Non-pigmented ciliary epithelial cell (primary cell): ENCODE data around the gene PDZD2.
"Not testable (repeated sequence)": the region's sequence is repeated elsewhere in the genome, so short reads cannot be mapped to it uniquely, and the experiment has no call there.

Source experiments
- DNase-seq: peaks from one replicate; pipeline ENCODE4 v3.0.0-alpha.2; 2010; ENCODE audit warnings: low read depth

Gene PDZD2

DNA sequence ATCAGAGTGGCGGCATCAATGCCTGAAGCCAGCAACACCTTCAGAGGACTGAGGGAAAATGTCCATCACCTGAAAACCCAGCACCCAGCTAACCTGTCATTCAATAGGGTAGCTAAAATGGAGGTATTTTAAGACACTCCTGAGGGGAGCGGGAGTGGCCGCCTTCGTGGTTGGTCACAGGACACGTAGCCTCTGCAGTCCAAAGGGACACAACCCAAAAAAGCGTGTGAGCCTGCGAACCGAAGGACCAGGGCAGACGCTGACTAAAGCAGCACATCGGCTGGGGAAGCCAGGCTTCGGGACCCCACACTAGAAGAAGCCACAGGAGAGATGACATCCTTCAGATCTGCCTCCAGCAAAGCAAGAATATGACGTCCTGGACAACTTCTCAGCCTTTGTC, 464.6 kb downstream of the PDZD2 start:
- no peak for DNase-seq

- DNase-seq: no peak
Observed at GRCh38 chr5:32107291-32107690, 468.4 kb downstream of the PDZD2 start.

GRCh38 chr5:32108167-32108566, 469.2 kb downstream of the PDZD2 start:
- DNase-seq: no peak

GRCh38 chr5:32109236-32109635, 470.3 kb downstream of the PDZD2 start:
- DNase-seq: no peak

- no peak for DNase-seq
Observed at GRCh38 chr5:32110111-32110696, 471.3 kb downstream of the PDZD2 start.

DNA sequence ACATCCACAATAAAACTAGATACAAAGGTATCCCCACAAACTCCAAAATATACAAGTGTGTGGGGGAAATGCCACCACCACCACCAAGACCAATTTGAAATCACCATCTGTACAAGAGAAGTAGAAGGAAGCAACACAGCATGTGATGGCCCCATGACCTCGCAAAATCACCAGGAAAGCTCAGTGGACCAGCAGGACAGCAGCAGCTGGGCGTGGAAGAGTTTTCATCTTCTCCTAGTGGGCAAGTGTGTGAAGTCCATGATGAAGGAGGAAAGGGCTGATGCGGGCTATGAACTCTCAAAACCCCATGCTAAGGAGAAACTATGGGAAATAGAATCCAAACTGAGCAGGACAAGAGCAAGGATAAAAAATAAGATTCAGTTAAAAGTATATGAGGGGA, 477.1 kb downstream of the PDZD2 start:
- DNase-seq: no peak

GRCh38 chr5:32116574-32117313, 477.8 kb downstream of the PDZD2 start:
- DNase-seq: no peak

DNA sequence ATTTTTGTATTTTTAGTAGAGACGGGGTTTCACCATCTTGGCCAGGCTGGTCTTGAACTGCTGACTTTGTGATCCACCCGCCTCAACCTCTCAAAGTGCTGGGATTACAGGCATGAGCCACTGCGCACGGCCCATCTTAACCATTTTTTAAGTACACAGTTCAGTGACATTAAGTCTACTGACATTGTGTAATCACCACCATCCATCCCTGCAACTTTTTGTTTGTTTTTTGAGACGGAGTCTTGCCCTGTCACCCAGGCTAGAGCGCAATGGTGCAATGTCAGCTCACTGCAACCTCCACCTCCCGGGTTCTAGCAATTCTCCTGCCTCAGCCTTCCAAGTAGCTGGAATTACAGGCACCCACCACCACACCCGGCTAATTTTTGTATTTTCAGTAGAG, 480.0 kb downstream of the PDZD2 start:
- DNase-seq: not testable (repeated sequence)

DNA sequence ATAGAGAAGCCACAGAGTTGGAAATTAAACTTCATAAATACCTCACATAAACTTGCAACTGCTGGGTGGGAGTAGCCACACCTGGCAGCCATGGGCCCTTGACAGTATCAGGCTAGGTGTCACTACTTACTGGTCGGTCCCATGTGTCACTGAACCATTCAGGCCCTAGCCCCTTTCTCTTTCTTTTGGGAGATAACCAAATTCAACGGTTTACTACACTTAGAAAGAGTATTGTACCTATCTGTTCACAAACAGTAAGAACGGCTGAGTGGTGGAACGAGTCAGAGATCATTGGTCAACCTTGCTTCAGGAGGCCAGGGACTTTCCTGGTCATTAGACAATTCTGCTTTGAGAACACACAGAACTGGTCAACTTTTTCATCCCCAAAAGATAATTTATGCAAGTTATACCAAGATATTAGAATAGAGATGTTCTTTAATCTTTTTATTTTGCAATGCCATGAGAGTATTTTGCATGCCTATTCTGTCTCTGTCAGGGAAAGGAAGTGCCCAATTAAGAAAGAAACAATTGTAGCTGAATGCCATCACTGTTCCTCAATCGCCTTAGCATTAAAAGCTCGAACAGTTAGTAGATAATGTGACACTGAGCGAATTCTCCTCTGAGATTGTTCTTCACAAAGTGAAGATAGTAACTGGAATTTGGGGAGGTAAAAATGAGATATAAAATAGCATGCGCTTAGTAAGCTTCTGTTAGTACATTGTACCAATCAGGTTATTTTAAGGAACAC, 484.3 kb downstream of the PDZD2 start:
- no peak for DNase-seq

- no peak for DNase-seq
Observed at GRCh38 chr5:32123889-32124676, 485.2 kb downstream of the PDZD2 start.

DNA sequence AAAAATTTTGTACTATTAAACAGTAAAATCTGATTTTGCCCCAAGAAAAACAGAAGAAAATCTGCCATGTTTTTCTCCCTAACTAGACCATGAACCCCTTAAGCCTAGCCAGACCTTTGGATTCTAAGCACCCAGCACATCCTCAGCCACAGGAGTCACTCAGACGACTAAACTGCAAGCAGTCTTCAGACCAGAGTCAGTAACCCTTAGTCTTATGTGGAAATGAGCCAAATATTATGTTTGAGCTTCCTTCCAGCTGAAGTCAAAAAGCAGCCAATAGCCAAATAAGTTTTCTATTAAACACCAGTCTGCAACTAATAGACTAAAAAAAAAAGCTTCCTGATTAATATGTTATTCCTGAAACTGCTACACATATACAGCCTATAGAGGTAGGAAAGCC, 487.8 kb downstream of the PDZD2 start:
- DNase-seq: no peak

GRCh38 chr5:32127711-32128110, 488.8 kb downstream of the PDZD2 start:
- no peak for DNase-seq

- no peak for DNase-seq
Observed at GRCh38 chr5:32129074-32129598, 490.2 kb downstream of the PDZD2 start.

DNA sequence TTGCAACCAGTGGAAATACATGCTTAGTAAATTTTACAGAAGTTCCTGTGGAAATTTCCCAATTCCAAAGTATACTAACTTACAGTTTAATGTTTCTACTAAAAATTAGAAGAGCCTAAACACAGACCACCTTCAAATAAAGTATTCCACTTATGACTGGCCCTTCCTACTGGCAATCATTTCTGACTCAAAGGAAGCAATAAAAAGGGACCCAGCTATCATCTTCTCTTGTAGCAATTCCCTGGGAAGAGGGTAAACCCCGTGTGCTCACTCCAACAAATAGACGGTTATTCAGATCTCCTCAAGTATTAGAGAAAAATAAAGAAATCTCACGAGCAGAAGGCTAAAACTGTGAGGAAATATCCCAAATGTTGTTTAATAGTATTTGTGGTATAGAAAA, 491.9 kb downstream of the PDZD2 start:
- DNase-seq: no peak

GRCh38 chr5:32131604-32132003, 492.7 kb downstream of the PDZD2 start:
- no peak for DNase-seq

GRCh38 chr5:32132757-32133156, 493.8 kb downstream of the PDZD2 start:
- DNase-seq: no peak

GRCh38 chr5:32135086-32135485, 496.2 kb downstream of the PDZD2 start:
- DNase-seq: no peak

DNA sequence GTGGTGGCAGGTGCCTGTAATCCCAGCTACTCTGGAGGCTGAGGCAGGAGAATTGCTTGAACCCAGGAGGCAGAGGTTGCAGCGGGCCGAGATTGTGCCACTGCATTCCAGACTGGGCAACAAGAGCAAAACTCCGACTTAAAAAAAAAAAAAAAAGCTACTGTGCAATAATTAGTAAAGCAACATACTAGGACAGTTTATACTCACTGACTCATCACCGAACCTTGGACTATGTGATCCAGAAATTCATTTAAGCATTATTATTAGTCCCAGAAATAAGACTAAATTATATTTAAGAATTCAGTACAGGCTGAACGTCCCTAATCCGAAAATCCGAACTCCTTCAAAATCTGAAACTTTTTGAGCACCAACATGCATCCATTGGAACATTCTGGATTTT, 497.4 kb downstream of the PDZD2 start:
- DNase-seq: no peak

- peak; percentile 14 for DNase-seq
Observed at GRCh38 chr5:32138839-32139493, 500.0 kb downstream of the PDZD2 start.

GRCh38 chr5:32143617-32144377, 504.9 kb downstream of the PDZD2 start:
- DNase-seq: no peak
